Trophoblast cell (in vitro differentiated cells and primary cell): ENCODE measurements around the gene YAP1. TPM values are rescaled to one million over a fixed set of nuclear protein-coding genes. Genes with fewer than 3 reads are reported as not detected.

ENCODE experiments used
- DNase-seq, 2 donors: peaks; one replicate each; pipeline ENCODE4 v3.0.0-alpha.2; 2016
- H2AFZ ChIP-seq: 2 replicates; pipeline ENCODE4 v1.6.1; 2013; ENCODE audit warnings: low read length, moderate library complexity, mild to moderate bottlenecking; ENCODE audit not compliant: insufficient read depth, poor library complexity
- H2AK5ac ChIP-seq: 2 replicates; pipeline ENCODE4 v1.6.1; 2013; ENCODE audit warnings: mild to moderate bottlenecking, low read length
- H2BK120ac ChIP-seq: 2 replicates; pipeline ENCODE4 v1.6.1; 2013; ENCODE audit warnings: low read length, mild to moderate bottlenecking, moderate library complexity; ENCODE audit not compliant: insufficient read depth, poor library complexity
- H2BK12ac ChIP-seq: 2 replicates; pipeline ENCODE4 v1.6.1; 2013; ENCODE audit warnings: mild to moderate bottlenecking, low read length, moderate library complexity
- H2BK5ac ChIP-seq: 2 replicates; pipeline ENCODE4 v1.6.1; 2013; ENCODE audit warnings: low read length, low read depth, moderate library complexity, mild to moderate bottlenecking; ENCODE audit not compliant: poor library complexity
- H3K14ac ChIP-seq: 2 replicates; pipeline ENCODE4 v1.6.1; 2013; ENCODE audit warnings: mild to moderate bottlenecking, low read length
- H3K18ac ChIP-seq: 2 replicates; pipeline ENCODE4 v1.6.1; 2013; ENCODE audit warnings: mild to moderate bottlenecking, low read length
- H3K23ac ChIP-seq: 2 replicates; pipeline ENCODE4 v1.6.1; 2013; ENCODE audit warnings: low read length
- H3K27ac ChIP-seq: 2 replicates; pipeline ENCODE4 v1.5.1; 2013; ENCODE audit warnings: low read depth, mild to moderate bottlenecking, inconsistent platforms, low read length, moderate library complexity
- H3K27me3 ChIP-seq: 2 replicates; pipeline ENCODE4 v1.6.1; 2013; ENCODE audit warnings: inconsistent platforms, mild to moderate bottlenecking, low read length, moderate library complexity; ENCODE audit not compliant: insufficient read depth
- H3K36me3 ChIP-seq, 2 experiments: 1 replicate in 1 of 2; 2 replicates in 1 of 2; pipeline ENCODE4 v1.6.1; 2013; ENCODE audit warnings: low read length in 2 of 2, mild to moderate bottlenecking in 2 of 2, moderate library complexity in 1 of 2; ENCODE audit not compliant: insufficient read depth in 2 of 2, control insufficient read depth in 1 of 2
- H3K4ac ChIP-seq: 2 replicates; pipeline ENCODE4 v1.6.1; 2013; ENCODE audit warnings: low read depth, mild to moderate bottlenecking, low read length, moderate library complexity
- H3K4me1 ChIP-seq, 2 experiments: 1 replicate in 1 of 2; 2 replicates in 1 of 2; pipeline ENCODE4 v1.6.1; 2013; ENCODE audit warnings: low read length in 2 of 2, mild to moderate bottlenecking in 2 of 2, moderate library complexity in 1 of 2; ENCODE audit not compliant: insufficient read depth in 2 of 2, control insufficient read depth in 1 of 2
- H3K4me2 ChIP-seq: 2 replicates; pipeline ENCODE4 v1.6.1; 2013; ENCODE audit warnings: inconsistent platforms, mild to moderate bottlenecking, low read length, moderate library complexity
- H3K4me3 ChIP-seq: 2 replicates; pipeline ENCODE4 v1.5.1; 2013; ENCODE audit warnings: mild to moderate bottlenecking, low read depth, low read length, inconsistent platforms
- H3K79me1 ChIP-seq: one replicate; pipeline ENCODE4 v1.6.1; 2013; ENCODE audit warnings: low read length
- H3K79me2 ChIP-seq: 2 replicates; pipeline ENCODE4 v1.6.1; 2013; ENCODE audit warnings: low read length, mild to moderate bottlenecking; ENCODE audit not compliant: control insufficient read depth, insufficient read depth, poor library complexity
- H3K9ac ChIP-seq: 2 replicates; pipeline ENCODE4 v1.6.1; 2013; ENCODE audit warnings: mild to moderate bottlenecking, low read length
- H3K9me3 ChIP-seq: 2 replicates; pipeline ENCODE4 v1.6.1; 2013; ENCODE audit warnings: low read depth, mild to moderate bottlenecking, control low read depth, inconsistent platforms, low read length; ENCODE audit not compliant: insufficient read depth
- H4K12ac ChIP-seq: 2 replicates; pipeline ENCODE4 v1.6.1; 2013; ENCODE audit warnings: low read depth, mild to moderate bottlenecking, low read length, moderate library complexity
- H4K8ac ChIP-seq: 2 replicates; pipeline ENCODE4 v1.6.1; 2013; ENCODE audit warnings: low read depth, mild to moderate bottlenecking, low read length, moderate library complexity
- H4K91ac ChIP-seq: one replicate; pipeline ENCODE4 v1.6.1; 2013; ENCODE audit warnings: low read depth, mild to moderate bottlenecking, low read length, moderate library complexity
- WGBS: extraction: QIAGEN DNeasy Blood & Tissue Kit; methylation state at CpG from one replicate; pipeline ENCODE4 v1.1.7; 2013; ENCODE audit warnings: missing lambda C conversion rate; ENCODE audit not compliant: insufficient read length, insufficient coverage; ENCODE audit errors: extremely low coverage; 5-methylcytosine and 5-hydroxymethylcytosine counted together
- polyA plus RNA-seq: library from polyadenylated mRNA; stranded (reverse); fragments of 200-250 nt; gene quantifications from 2 replicates; pipeline ENCODE4 v1.2.3, GENCODE V29; 2013

YAP1 gene
- polyA plus RNA-seq: 127 and 130 TPM in 2 replicates

- Histone ChIP-seq H3K27ac (peak within 1 kb of the TSS; percentile 98), H4K91ac (peak within 1 kb of the TSS; percentile 100), H4K12ac (peak within 1 kb of the TSS; percentile 96), H2BK12ac (peak within 1 kb of the TSS; percentile 27), H2AK5ac (peak within 1 kb of the TSS; percentile 77), H3K14ac (peak within 1 kb of the TSS; percentile 92), H2BK120ac (peak within 1 kb of the TSS; percentile 93), H3K79me2 (peaks cover 19% of the 10 kb centered on the region), H3K23ac (no peak within 1 kb of the TSS), H3K27me3 (no peaks in the 10 kb centered on the region), H3K4me3 (peak within 1 kb of the TSS; percentile 88), H3K79me1 (peaks cover 26% of the 10 kb centered on the region), H3K36me3 (peaks cover 2 to 3% of the 10 kb centered on the region in 2 experiments), H3K18ac (peak within 1 kb of the TSS; percentile 98), H4K8ac (peak within 1 kb of the TSS; percentile 99), H2BK5ac (peak within 1 kb of the TSS; percentile 100), H3K4ac (peak within 1 kb of the TSS; percentile 90), H3K4me1 (peaks cover 2 to 5% of the 10 kb centered on the region in 2 experiments), H3K9ac (peak within 1 kb of the TSS; percentile 98), H3K4me2 (peak within 1 kb of the TSS; percentile 61), H3K9me3 (no peaks in the 10 kb centered on the region), H2AFZ (peak within 1 kb of the TSS; percentile 83)
- WGBS: no CpG with 5 or more reads among the region's 104 CpGs
- peak; percentile 93 to 96 for DNase-seq
Measured at GRCh38 chr11:102109896-102110760, at the start of gene YAP1. Gene YAP1, plus strand, starts transcription at chr11:102110447. Its CDS starts 402 bp downstream, at chr11:102110849.

GRCh38 chr11:102061276-102061675 is 49.0 kb upstream of the YAP1 start:
- Histone ChIP-seq H3K27ac (no peak overlapping the region), H2BK12ac (no peak overlapping the region), H2BK5ac (no peak overlapping the region), H3K36me3 (no peaks in the 10 kb centered on the region), H4K12ac (no peak overlapping the region), H3K18ac (no peak overlapping the region), H3K23ac (no peak overlapping the region), H3K9me3 (no peaks in the 10 kb centered on the region), H2AK5ac (no peak overlapping the region), H3K9ac (no peak overlapping the region), H4K8ac (no peak overlapping the region), H3K14ac (no peak overlapping the region), H3K79me1 (no peaks in the 10 kb centered on the region), H3K79me2 (no peaks in the 10 kb centered on the region), H3K4me2 (no peak overlapping the region), H3K4me1 (peaks cover 0 to 3% of the 10 kb centered on the region in 2 experiments), H3K4ac (no peak overlapping the region), H2AFZ (no peak overlapping the region), H3K27me3 (no peaks in the 10 kb centered on the region), H2BK120ac (no peak overlapping the region), H3K4me3 (no peak overlapping the region), H4K91ac (no peak overlapping the region)
- no CpG with 5 or more reads among the region's 2 CpGs for WGBS
- peak in 1 of 2 donors; percentile 16 for DNase-seq

GRCh38 chr11:102062106-102062505 is 48.1 kb upstream of the YAP1 start:
- Histone ChIP-seq H3K79me2 (no peaks in the 10 kb centered on the region), H3K4me1 (peaks cover 0 to 3% of the 10 kb centered on the region in 2 experiments), H3K27me3 (no peaks in the 10 kb centered on the region), H4K12ac (no peak overlapping the region), H3K23ac (no peak overlapping the region), H3K9me3 (no peaks in the 10 kb centered on the region), H2AFZ (no peak overlapping the region), H3K18ac (no peak overlapping the region), H2BK120ac (no peak overlapping the region), H4K8ac (no peak overlapping the region), H3K4ac (no peak overlapping the region), H4K91ac (no peak overlapping the region), H2BK12ac (no peak overlapping the region), H2AK5ac (no peak overlapping the region), H2BK5ac (no peak overlapping the region), H3K79me1 (no peaks in the 10 kb centered on the region), H3K4me3 (no peak overlapping the region), H3K14ac (no peak overlapping the region), H3K36me3 (no peaks in the 10 kb centered on the region), H3K4me2 (no peak overlapping the region), H3K9ac (no peak overlapping the region), H3K27ac (no peak overlapping the region)
- DNase-seq: no peak
- no CpG with 5 or more reads among the region's 2 CpGs for WGBS

- WGBS: no CpG with 5 or more reads among the region's 2 CpGs
Measured at GRCh38 chr11:102064316-102064715, 45.9 kb upstream of the YAP1 start.

More at GRCh38 chr11:102064316-102064715, 45.9 kb upstream of the YAP1 start:
- Histone ChIP-seq H2AFZ (no peak overlapping the region), H3K27me3 (no peaks in the 10 kb centered on the region), H3K4me3 (no peak overlapping the region), H3K79me2 (no peaks in the 10 kb centered on the region), H3K18ac (no peak overlapping the region), H3K9ac (no peak overlapping the region), H3K9me3 (no peaks in the 10 kb centered on the region), H3K4ac (no peak overlapping the region), H3K36me3 (no peaks in the 10 kb centered on the region), H4K12ac (no peak overlapping the region), H2BK12ac (no peak overlapping the region), H2BK5ac (no peak overlapping the region), H3K23ac (no peak overlapping the region), H3K4me1 (peaks cover 0 to 3% of the 10 kb centered on the region in 2 experiments), H3K27ac (no peak overlapping the region), H2BK120ac (no peak overlapping the region), H3K4me2 (no peak overlapping the region), H4K91ac (no peak overlapping the region), H3K14ac (no peak overlapping the region), H2AK5ac (no peak overlapping the region), H3K79me1 (no peaks in the 10 kb centered on the region), H4K8ac (no peak overlapping the region)
- DNase-seq: peak in 1 of 2 donors; percentile 16
